Measurements from ENCODE around the gene HECW1.

Gene HECW1

GRCh38 chr7:43505412-43505811, 393.0 kb downstream of the HECW1 start:
- DNase-seq (ENCODE audit: low spot score): no peak

GRCh38 chr7:43506460-43506859, 394.0 kb downstream of the HECW1 start:
- no peak for DNase-seq (ENCODE audit: low spot score)

- DNase-seq (ENCODE audit: low spot score): no peak
Observed at GRCh38 chr7:43508461-43508860, 396.0 kb downstream of the HECW1 start.

GRCh38 chr7:43509906-43510305, 397.5 kb downstream of the HECW1 start:
- DNase-seq (ENCODE audit: low spot score): no peak

GRCh38 chr7:43511029-43511428, 398.6 kb downstream of the HECW1 start:
- DNase-seq (ENCODE audit: low spot score): no peak

- no peak for DNase-seq (ENCODE audit: low spot score)
Observed at GRCh38 chr7:43511769-43512515, 399.5 kb downstream of the HECW1 start.

- no peak for DNase-seq (ENCODE audit: low spot score)
Observed at GRCh38 chr7:43513251-43513650, 400.8 kb downstream of the HECW1 start.

- no peak for DNase-seq (ENCODE audit: low spot score)
Observed at GRCh38 chr7:43516581-43517342, 404.3 kb downstream of the HECW1 start.

- DNase-seq (ENCODE audit: low spot score): no peak
Observed at GRCh38 chr7:43517464-43517863, 405.0 kb downstream of the HECW1 start.

- no peak for DNase-seq (ENCODE audit: low spot score)
Observed at GRCh38 chr7:43520201-43520600, 407.8 kb downstream of the HECW1 start.

GRCh38 chr7:43522406-43523156, 410.1 kb downstream of the HECW1 start:
- no peak for DNase-seq (ENCODE audit: low spot score)

GRCh38 chr7:43528576-43529354, 416.3 kb downstream of the HECW1 start:
- no peak for DNase-seq (ENCODE audit: low spot score)

- DNase-seq (ENCODE audit: low spot score): no peak
Observed at GRCh38 chr7:43530553-43531410, 418.3 kb downstream of the HECW1 start.

GRCh38 chr7:43531700-43532099, 419.3 kb downstream of the HECW1 start:
- DNase-seq (ENCODE audit: low spot score): no peak

GRCh38 chr7:43533801-43534479, 421.5 kb downstream of the HECW1 start:
- DNase-seq (ENCODE audit: low spot score): no peak

GRCh38 chr7:43535031-43535451, 422.6 kb downstream of the HECW1 start:
- DNase-seq (ENCODE audit: low spot score): no peak

- no peak for DNase-seq (ENCODE audit: low spot score)
Observed at GRCh38 chr7:43535810-43536585, 423.6 kb downstream of the HECW1 start.

- no peak for DNase-seq (ENCODE audit: low spot score)
Observed at GRCh38 chr7:43536773-43537172, 424.3 kb downstream of the HECW1 start.

- no peak for DNase-seq (ENCODE audit: low spot score)
Observed at GRCh38 chr7:43537765-43538403, 425.4 kb downstream of the HECW1 start.

All from germinal center (tissue), 1 donor.